ENCODE data around the gene CHRDL1.
A peak's percentile ranks its signal among the peaks of the same experiment; 100 is the strongest.
"Not testable (repeated sequence)": the region's sequence is repeated elsewhere in the genome, so short reads cannot be mapped to it uniquely, and the experiment has no call there.

Gene CHRDL1, protein sequence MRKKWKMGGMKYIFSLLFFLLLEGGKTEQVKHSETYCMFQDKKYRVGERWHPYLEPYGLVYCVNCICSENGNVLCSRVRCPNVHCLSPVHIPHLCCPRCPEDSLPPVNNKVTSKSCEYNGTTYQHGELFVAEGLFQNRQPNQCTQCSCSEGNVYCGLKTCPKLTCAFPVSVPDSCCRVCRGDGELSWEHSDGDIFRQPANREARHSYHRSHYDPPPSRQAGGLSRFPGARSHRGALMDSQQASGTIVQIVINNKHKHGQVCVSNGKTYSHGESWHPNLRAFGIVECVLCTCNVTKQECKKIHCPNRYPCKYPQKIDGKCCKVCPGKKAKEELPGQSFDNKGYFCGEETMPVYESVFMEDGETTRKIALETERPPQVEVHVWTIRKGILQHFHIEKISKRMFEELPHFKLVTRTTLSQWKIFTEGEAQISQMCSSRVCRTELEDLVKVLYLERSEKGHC

DNA sequence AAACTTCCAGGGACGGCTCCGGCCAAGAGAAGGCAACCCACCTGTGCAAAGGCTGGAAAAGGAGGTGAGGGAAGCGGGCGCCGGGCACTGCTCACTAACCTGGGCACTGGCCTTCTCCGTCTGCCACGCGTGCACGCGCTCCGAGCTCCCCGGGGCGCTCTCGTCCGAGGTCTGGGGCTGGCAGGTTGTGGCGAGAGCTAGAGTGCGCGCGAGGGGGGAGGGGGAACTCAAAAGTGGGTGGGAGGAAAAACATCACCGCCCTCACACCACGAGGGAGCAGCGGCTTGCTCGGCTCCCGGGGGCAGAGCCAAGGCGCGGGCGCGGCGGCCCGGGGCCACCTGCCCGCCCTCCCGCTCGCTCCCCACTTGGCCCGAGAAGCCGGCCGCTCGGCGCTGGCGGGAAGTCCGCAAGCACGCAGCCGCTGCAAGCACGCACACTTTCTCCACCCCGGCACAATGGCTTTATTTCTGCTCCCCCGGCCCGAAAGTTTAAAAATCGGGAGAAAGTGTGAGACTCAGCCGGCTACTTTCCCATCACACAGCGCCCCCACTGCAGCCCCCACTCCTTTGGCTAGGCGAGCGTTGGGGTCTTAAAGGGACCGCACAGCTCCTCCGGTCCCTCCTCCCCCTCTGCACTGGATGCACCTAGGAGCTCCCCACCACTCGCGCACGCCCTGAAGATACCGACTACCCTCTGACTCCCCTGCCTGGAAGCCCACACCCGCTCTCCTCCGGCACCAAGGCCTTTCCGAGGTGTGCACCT, at the start of gene CHRDL1:
CHRDL1 (minus strand) TSS at position 173 of the 762 bp plus-strand sequence. CDS start 3,636 bp downstream, outside the sequence.
- peak; percentile 45 for DNase-seq

DNA sequence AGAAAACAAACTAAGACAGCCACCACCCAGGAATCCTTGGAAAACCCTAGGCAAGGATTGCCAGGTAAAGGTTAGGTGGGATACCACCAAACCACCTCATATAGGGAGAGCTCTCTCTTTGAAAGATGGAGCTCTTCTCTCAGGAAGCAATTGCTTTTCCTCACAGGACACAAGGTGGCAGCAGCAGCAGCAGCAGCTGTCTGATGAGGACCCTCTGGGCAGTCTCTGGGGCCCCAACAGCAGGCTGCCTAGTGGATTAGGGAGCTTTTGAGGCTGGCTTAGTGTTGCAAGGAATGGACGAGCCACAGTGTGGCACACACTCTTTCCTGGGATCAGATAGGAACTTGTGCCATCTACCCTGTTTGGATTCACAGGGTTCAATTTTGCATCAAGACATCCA, 41.4 kb upstream of the CHRDL1 start:
- no peak for DNase-seq

DNA sequence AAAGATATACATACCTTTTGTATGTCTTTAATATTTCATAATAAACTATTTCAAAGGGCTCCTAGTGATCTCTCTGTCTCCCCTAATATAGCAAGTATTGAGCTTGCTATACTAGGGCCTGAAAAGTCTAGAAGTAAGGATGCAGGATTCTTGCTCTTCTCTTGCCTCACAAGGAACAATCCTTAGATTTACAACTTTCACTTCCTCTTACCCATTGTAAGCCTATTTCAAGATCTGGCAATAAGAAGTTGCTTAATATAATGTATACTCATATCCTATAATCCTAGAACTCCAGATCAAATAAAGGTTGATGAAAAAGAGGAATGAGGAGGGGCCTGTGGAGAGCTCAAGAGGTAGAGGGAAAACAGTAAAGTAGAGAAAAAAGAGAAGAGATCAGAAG, 40.8 kb upstream of the CHRDL1 start:
- no peak for DNase-seq

DNA sequence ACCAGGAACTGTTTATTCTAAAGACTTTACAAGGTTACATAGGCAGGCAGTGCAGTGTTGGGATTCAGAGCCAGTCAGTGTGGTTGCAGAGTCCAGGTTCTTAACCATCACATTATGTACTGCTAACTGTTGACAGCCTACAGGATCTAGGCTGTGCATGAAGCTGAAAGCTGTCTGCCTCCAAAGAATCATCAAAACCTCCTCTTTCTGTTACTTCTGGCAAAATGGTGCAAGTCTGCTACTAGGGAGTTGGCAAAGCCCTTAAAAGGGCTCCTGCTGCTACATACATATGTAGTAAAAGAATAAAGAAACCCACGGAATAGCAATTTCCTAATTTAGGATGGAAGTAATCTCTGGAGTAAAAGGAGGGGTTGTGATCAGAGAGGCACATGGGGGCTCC, 40.4 kb upstream of the CHRDL1 start:
- DNase-seq = no peak

DNA sequence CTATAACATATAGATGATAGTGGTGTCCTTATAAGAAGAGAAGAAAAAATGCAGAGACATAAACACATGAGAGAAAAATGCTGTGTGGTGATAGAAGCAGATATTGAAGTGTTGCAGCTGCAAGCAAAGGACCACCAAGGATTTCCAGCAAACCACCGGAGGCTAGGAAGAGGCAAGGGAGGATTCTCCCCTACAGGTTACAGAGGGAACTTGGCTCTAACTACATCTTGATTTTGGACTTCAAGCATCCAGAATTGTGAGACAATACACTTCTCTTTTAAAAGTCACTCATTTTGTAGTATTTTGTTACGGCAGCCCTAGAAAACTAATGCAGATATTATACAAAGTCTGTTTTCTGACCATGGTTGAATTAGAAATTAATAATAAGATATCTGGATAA, 30.4 kb upstream of the CHRDL1 start:
- no peak for DNase-seq

DNA sequence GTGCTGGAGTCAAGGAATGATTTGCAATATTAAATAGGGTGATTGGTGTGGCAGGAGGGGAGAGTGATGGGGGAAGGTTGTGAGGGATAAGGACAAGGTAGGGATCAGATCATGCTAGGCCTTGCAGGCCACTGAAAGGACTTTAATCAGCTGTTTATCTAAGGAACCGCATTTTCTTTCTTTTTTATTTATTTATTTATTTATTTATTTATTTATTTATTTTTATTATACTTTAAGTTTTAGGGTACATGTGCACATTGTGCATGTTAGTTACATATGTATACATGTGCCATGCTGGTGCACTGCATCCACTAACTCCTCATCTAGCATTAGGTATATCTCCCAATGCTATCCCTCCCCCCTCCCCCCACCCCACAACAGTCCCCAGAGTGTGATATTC, 20.9 kb upstream of the CHRDL1 start:
- not testable (repeated sequence) for DNase-seq

DNA sequence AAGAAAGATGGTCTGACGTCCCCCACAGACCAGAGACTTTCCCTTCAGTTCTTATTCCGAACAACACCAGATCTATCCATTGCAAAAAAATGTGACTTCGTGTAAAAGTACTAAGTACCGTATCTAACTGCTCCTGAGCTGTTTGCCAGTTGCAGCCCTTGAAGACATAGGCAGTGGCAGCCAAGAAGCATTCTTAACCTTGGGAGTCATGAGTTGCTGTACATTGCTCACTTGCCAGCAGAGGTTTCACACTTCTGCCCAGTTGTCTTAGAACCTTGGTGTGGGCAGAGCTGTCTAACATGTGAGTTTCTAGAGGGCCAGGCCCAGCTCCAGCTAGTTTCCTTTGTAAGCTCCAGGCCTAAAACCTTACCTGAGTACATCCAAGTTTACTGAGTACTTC, 10.5 kb upstream of the CHRDL1 start:
- peak; percentile 48 for DNase-seq

DNA sequence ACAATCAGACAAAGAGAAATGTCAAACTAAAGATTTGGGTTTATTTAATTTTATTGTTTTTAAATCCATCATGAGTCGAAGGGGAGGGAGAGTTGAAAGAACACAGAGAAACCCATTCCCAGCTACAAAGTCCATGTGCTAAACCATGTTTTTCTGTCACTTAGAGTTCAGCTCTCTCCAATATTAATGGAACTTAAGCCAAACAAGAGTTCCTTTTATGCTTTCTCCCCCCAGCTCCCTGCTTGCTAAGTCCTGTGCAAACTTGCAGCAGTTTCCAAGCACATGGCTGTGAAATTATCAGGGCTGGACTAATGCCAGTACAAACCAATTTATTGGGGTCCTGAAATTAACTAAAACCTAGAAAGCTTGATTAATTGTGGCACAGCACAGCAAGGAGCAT, 9.7 kb upstream of the CHRDL1 start:
- no peak for DNase-seq

DNA sequence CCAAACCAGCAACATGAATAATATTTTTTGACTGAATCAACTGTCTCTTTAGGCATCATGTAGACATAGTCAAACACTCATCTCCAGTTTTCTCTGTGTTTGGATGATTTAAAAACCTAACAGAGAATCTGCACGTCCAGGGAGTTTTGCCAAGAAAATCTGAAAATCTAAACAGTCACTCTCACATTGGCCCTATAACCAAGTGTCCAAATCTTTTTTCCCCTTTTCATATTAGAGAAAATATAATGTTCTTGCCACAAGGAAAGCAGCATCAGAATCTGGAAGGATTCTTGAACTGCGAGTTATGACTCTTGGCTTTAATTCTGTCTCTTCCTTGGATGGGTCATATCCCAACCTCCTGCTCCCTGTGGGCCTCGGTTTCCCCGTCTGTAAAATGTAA, 8.8 kb upstream of the CHRDL1 start:
- no peak for DNase-seq

DNA sequence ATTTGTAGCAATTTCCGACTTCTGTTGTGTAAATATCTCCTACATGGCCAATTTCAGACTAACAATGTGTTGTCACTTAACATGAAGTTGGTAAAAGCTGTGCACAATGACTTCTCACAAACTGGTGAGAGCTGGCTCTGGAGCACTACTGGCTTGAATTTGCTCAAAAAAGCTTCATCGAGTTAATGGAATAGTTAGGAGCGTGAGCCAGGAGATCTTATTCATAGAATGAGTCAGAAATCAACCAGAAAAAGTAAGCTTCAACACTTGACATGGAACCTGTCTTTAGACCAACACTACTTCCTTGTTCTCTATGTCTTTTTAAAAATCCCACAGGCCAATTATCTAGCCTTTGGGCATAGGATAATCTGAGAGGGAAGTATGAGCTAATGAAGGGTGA, 7.9 kb upstream of the CHRDL1 start:
- DNase-seq = no peak

DNA sequence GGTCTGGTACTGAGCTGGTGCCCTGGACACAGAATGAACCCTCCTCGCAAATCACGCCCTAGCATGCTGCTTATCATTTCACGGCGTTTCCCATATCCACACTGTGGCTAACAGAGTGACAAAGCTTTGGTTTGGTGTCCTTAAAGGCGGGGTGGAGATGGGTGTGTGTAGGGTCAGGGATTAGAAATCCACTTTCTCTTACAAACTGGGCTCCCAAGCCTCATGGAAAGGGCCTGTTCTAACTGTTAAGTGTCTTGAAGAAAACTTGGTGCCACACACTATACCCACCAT, 735 bp upstream of the CHRDL1 start:
- DNase-seq = no peak

DNA sequence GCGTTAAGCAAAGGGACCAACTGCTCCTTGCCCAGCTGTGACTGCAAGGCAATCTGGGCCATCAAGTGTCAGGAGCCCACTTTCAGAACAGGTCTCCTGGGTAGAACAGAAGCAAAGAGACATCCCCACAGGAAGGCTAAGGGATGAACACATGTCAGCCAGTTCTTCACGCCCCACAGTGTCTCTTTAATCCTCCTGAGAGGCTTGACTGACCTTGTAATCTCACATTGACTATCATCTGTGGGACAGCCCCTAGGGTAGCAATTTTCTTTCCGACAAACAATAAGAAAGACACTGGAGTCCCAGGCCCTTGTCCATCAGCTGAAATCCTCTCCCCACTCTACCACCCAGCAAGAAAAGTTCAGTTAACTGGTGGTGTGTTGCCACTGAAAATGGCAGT, 1.0 kb downstream of the CHRDL1 start:
- no peak for DNase-seq

DNA sequence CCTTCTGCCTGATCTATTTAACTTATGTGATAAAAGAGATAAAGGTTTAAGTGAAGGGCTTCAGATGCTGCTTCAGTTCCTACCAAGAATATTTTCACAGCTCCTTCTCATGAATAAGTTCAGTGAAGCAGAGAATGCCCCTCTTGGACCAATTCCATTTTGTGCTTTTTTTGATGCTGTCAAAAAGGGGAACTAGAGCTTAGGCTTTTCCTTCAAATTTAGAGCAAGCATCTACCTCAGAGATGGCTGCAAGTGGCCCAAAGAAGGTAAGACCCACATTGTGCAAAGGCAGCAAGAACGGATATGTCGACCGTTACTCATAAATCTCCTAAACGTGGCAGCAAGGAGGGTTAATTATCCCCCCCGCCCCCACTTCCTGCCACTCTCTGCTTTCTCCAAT, 4.5 kb downstream of the CHRDL1 start:
- DNase-seq = no peak

DNA sequence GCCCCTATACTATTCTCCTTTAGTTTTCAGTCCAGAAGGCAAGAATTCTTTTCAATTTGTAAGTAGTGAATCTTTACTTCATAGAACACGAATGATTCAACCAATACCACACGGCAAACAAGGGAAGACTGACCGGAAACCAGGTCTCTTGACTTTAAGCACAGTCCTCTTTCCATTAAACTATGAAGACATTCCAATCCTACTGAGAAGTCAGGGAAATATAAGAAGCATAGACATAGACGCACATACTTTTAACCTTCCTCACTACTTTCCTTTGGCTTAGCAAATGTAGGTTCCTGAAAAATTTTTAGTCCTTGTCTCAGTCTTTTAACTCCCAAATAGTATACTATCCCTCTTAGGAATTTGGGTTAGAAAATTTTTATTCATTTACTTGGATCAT, 9.1 kb downstream of the CHRDL1 start:
- peak; percentile 90 for DNase-seq

DNA sequence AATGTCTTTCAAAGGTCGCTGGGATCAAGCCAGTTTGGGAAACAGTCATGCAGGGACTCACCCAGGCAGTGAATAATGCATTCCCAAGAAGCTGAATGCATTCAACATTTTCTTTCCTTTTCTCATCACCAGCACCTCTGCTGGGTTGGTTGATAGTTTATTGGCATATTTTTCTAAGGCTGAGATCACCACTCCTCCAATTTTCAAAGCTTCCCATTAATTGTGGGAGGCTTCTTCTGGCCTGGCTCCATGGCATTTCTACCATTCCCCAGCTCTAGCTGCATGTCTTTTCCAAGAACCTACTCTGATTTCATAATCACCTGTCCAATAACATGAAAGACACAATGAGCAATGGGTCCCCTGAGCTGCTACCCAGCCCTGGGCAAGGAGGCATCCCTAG, 35.8 kb downstream of the CHRDL1 start:
- DNase-seq = peak; percentile 64

DNA sequence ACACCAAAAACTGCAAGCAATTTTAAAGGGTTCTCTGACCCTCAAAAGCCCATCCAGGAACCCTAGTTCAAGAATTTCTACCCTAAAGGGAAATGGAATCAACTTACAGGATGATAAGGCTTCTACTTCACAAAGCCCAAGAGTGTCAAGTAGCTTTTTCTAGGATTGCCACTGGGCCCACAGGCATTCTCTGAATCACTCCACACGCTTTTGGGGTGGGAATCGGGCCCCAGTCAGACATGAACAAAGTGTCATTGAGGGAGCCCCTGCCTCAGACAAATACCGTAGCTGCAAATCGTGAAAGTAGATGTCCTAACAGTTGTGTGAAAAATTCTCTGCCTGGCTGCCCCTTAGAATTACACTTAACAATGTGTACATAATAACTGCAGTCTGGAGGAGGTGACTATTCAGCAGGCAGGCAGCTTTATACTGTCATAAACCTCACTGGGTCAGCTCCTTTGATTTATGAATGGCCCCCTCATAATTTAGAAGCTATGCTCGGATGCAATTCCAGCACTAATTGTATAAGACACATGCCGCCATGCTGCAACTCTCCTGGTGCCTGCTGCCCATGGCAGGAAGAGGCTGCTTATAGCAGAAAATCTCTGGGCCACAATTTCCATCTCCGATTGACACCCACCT, 36.7 kb downstream of the CHRDL1 start:
- DNase-seq = no peak

DNA sequence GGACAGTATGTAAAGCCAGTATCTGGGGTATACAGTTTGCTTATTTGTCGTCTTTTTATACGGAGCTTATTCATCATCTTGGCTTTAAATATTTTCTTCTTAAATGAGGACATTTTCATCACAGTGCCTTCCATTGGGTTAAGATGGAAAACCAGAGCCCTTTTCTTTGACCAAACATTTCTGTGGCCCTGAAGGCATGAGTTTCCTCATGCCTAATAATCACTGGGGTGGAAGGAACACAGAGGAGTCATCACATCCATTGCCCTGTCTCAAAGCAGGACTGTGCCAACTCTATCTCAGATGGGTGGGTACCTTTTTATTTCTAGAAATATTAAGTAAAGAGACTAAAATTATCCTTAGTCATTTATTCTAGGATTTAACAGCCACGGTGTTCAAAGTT, 40.0 kb downstream of the CHRDL1 start:
- no peak for DNase-seq

DNA sequence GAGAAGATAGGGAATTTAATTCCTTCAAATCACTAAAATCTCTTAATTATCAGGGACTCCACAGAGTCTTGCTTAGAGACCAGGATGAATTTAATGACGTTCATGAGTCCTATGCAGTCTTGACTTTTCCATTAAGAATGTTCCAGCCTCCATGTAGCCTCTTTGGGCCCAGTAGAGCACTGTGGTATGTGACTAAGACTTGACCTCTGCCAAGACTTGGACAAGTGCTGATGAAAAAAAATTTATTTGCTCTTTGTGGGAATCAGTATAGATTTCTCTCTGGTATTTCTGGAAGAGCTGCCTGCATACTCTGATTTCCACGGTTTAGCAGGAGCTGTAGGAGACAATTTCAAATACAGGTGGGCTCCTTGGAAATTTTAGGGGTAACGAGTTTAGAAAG, 40.6 kb downstream of the CHRDL1 start:
- peak; percentile 62 for DNase-seq

DNA sequence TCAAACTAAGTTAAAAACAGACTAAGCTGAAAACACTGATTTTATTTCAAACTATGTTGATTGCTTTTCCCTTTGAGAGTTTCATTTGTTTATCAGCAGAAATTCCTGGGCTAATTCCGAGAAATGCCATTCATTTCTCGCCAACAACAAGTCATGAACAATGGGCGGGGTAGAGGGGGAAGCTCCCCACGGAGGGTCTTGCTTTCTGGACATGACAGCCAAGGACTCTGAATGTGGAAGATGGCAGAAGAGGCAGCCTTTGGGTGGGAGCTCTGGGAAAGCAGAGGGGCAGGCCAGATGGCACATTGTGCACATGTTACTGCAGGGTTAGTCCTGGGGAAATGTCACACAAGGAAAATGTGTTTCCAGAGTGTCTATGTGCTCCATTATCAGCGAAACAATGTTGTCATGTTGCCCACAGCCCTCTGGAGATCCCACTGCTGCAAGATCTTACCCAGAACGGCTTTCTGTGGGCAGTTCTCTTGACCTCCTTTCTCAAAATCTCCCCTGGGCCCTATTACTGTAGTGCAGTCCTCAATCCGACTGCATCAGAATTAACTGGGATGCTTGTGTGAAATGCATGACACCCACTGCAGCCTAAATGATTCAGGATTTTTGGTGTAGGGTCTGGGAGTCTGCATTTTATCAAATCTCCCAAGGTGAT, 45.0 kb downstream of the CHRDL1 start:
- no peak for DNase-seq

DNA sequence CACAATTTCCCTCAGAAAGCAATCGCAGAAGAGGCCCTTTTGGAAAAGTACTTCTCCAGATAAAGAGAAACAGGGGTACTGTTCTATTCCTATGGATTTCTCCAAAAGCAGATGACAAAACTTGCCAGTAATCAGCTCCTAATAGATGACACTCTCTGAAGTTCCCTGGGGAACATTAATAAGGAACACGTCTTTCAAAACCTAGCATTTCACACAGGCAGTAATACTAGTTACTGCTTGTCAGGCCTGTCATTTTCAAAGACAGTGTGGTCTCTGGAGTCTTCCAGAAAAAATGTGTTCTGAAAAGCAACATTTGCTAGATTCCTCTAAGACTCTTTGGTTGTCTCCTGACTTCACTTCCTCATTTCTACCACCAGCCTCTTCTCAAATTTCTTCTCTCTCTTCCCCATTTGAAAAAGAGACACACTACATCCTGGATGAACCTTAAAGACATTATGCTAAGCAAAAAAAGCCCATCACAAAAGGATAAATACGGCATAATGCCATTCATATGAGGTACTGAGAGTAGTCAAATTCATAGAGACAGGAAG, 47.3 kb downstream of the CHRDL1 start:
- no peak for DNase-seq

DNA sequence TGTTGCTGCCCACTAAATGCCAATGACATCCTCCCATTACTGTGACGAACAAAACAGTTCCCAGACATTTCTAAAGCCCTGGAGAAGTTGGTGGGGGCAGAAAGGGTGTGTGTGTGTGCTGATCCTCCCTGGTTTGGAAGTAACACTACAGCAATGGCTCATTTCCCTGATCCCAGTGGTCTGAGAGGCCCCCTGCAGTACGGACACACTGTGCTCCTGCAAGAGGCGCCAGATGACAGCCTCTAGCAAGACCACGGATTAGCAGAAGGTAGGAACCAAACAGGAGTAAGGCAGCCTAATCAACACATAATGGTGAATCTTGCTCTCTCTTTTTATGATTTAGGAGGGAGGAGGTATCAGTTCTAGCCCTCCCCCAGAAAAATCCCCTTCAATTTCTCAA, 49.6 kb downstream of the CHRDL1 start:
- no peak for DNase-seq

DNA sequence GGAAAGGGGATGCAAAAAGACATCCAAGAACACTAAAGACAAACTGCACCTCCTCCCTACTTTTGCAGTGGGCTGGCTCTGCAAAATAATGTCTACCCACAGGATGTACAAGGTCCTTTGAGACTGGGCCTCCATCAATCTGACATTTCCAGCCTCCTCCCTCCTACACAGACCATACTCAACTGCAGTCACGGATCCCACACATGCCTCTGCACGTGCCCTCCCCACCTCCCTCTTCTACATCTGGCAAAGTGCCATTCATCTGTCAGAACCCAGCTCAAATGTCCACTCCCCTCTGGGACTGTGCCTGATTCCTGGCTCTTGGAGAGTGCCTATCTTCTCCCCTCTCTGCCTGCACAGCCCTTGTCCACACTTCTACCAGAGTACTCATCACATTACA, 50.3 kb downstream of the CHRDL1 start:
- no peak for DNase-seq

DNA sequence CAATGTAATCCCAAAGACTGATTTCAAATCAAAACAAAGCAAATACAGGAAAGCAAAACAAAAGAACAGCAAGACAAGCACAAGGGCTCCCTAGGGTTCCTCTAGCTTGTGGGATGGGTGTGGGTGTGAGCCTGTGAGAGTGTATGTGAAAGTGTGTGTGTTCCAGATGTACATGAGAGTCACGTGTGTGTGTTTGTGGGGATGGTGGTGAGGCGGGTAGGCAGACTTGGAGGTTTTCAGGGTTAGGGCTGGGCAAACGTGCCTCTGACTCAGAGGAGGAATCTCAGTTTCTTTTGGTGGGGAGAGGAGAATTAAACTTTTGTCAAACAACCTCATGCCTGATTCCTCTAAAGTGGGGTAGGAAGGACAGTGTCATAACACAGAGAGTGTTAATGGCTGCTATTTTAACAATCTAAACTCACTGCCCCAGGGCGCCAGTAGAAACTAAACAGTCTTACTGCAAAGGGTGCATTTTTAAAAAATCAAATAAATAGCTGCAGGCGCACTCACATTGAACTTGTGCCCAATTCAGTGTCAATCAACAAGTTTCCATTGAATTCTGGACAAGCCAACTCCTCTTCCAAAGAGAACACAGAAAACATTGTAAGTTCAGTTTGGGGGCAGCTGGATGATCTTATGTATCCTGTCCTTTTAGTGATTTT, 51.8 kb downstream of the CHRDL1 start:
- peak; percentile 52 for DNase-seq
